Lower lobe of right lung (tissue), 2 donors: ENCODE results near the gene STARD9. TPM values are rescaled to one million over a fixed set of nuclear protein-coding genes. Genes with fewer than 3 reads are reported as not detected.

Source experiments
- ATAC-seq, 2 donors: fragments of 200-7000 bp; cut with Tn5 transposase; one replicate each; pipeline ENCODE4 v1.9.1; 2020 to 2022; ENCODE audit warnings: mild to moderate bottlenecking in 2 of 2, moderate library complexity in 2 of 2
- DNase-seq: peaks from one replicate; pipeline ENCODE4 v3.0.0-alpha.2; 2020
- H3K27ac ChIP-seq: fragments of 200-600 bp; one replicate; pipeline ENCODE4 v1.8.0; 2022
- H3K27me3 ChIP-seq: fragments of 200-600 bp; one replicate; pipeline ENCODE4 v1.8.0; 2022; ENCODE audit warnings: low read depth
- H3K36me3 ChIP-seq: fragments of 200-600 bp; one replicate; pipeline ENCODE4 v1.8.0; 2022; ENCODE audit warnings: mild to moderate bottlenecking
- H3K4me1 ChIP-seq: fragments of 200-600 bp; one replicate; pipeline ENCODE4 v1.8.0; 2022
- H3K4me3 ChIP-seq: fragments of 200-600 bp; one replicate; pipeline ENCODE4 v1.8.0; 2022; ENCODE audit warnings: mild to moderate bottlenecking
- H3K9me3 ChIP-seq: fragments of 200-600 bp; one replicate; pipeline ENCODE4 v1.8.0; 2022
- intact Hi-C: fragments of 100-400 bp; cut with DNase I; formaldehyde crosslinking; loops from one replicate; pipeline ENCODE4 v1.11.0; 2022
- total RNA-seq: library from RNA; stranded (reverse); fragmentation: NEBNext Ultra II Directional; extraction: Animal tissue kit (Norgen Biotek cat#: 25700); gene quantifications from one replicate; pipeline ENCODE4 v1.2.1, GENCODE V29; 2021
- TF ChIP-seq, protein P1 (sequence below): fragments of 200-600 bp; IDR thresholded peaks from one replicate; pipeline ENCODE4 v1.8.0; 2022; ENCODE audit warnings: antibody characterized with exemption, mild to moderate bottlenecking
- donor health status: DM: no; HTN: yes; CAD: no; lungs with severe emphysema.

STARD9 gene
- total RNA-seq, 1 donor from 2014 or later = 21.9 TPM

DNA sequence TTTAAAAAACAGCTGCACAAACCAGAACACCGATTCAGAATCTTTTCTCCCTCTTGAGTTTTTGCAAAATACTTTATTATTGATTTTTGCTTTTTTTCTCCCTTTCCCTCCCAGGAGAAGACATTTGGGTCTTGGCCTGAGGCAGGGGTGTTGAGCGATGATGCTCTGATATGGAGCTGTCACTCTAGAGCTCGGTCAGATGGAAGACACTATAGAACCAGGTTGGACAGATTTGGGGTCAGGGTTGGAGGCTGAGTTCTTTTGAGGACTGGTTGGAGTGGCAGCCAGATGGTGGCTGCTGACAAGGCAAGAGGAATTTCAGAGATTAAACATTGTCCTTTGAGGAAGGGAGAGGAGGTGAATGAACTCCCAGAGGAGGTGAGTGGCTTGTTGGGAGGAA is 144.7 kb downstream of the STARD9 start:
- no peak for ATAC-seq
- TF ChIP-seq, protein P1, sequence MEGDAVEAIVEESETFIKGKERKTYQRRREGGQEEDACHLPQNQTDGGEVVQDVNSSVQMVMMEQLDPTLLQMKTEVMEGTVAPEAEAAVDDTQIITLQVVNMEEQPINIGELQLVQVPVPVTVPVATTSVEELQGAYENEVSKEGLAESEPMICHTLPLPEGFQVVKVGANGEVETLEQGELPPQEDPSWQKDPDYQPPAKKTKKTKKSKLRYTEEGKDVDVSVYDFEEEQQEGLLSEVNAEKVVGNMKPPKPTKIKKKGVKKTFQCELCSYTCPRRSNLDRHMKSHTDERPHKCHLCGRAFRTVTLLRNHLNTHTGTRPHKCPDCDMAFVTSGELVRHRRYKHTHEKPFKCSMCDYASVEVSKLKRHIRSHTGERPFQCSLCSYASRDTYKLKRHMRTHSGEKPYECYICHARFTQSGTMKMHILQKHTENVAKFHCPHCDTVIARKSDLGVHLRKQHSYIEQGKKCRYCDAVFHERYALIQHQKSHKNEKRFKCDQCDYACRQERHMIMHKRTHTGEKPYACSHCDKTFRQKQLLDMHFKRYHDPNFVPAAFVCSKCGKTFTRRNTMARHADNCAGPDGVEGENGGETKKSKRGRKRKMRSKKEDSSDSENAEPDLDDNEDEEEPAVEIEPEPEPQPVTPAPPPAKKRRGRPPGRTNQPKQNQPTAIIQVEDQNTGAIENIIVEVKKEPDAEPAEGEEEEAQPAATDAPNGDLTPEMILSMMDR = no peak
- peaks cover 69% of the 10 kb centered on the region for H3K36me3 ChIP-seq

DNA sequence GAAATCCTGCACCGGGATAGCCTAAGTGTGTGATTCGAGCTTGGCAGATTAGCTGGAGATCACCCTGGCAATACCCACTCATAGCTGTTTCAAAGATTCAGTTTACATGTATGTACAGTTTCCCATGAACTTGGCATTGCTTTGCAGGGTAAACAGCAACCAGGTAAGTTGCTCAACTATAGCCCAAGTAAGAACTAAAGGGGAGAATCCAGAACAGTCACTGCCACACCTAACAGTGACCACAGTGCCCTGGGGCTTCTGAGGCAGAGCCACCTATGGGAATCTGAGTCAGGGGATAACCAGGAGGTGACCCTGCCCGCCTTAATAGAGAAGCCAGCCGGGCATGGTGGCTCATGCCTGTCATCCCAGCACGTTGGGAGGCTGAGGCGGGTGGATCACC is 145.6 kb downstream of the STARD9 start:
- Histone ChIP-seq H3K4me3 (no peak overlapping the region), H3K27me3 (no peaks in the 10 kb centered on the region), H3K36me3 (peaks cover 79% of the 10 kb centered on the region), H3K4me1 (no peaks in the 10 kb centered on the region), H3K9me3 (no peaks in the 10 kb centered on the region), H3K27ac (no peak overlapping the region)
- DNase-seq = no peak
- ATAC-seq = no peak
- TF ChIP-seq, protein P1 = no peak
- intact Hi-C loops = no loop called here

More for the DNA sequence above, 144.7 kb downstream of the STARD9 start:
- DNase-seq = no peak
- Histone ChIP-seq H3K27me3 (no peaks in the 10 kb centered on the region), H3K4me1 (no peaks in the 10 kb centered on the region), H3K27ac (no peak overlapping the region), H3K9me3 (no peaks in the 10 kb centered on the region), H3K4me3 (no peak overlapping the region)
- intact Hi-C loops = no loop called here

DNA sequence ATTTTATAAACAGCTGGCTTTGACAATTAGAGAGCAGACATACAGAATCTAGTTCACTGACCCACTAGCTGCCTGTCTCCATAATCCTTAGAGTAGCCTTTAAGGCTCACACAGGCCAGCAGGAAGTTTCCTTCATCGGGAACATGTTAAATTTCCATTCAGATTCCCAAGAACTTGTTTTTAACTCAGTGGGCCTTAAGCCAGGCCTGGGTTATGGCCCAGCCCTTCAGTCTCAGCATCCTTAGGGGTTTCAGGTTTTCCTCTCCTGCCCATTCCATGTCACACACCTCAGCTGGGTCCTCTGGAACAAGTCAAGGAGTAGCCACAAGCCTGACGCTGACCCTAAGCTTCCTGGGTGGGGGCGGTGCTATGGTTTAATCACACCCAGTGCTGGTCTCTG is 146.5 kb downstream of the STARD9 start:
- ATAC-seq (no peak), DNase-seq (no peak)
- H3K36me3 ChIP-seq = peaks cover 88% of the 10 kb centered on the region
- no peaks in the 10 kb centered on the region for H3K9me3 ChIP-seq
- H3K4me1 ChIP-seq = no peaks in the 10 kb centered on the region
- no peak overlapping the region for H3K4me3 ChIP-seq
- intact Hi-C loops = no loop called here
- TF ChIP-seq, protein P1 = no peak
- H3K27me3 ChIP-seq = no peaks in the 10 kb centered on the region
- H3K27ac ChIP-seq = no peak overlapping the region

DNA sequence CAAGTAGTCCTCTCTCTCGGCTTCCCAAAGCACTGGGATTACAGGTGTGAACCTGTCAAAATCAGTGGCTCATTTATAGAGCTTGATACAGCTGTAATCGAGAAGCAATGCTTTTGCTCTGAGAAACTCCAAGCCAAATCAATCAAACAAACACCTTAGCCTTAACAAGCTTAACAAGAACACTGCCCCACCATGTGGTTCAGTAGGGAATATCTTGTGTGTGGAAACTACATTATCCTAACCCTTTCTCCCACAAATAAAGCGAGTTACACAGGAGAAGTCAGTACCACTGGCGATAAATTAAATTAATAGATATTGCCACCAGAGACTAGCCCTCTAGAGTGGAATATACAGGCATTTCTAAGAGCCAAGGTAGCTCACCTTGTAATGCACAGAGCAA is 147.7 kb downstream of the STARD9 start:
- H3K4me1 ChIP-seq = peaks cover 2% of the 10 kb centered on the region
- peaks cover 94% of the 10 kb centered on the region for H3K36me3 ChIP-seq
- H3K9me3 ChIP-seq = no peaks in the 10 kb centered on the region
- intact Hi-C loops = no loop called here
- TF ChIP-seq, protein P1 = no peak
- H3K4me3 ChIP-seq = no peak overlapping the region
- H3K27me3 ChIP-seq = no peaks in the 10 kb centered on the region
- no peak for DNase-seq
- no peak for ATAC-seq
- H3K27ac ChIP-seq = no peak overlapping the region

DNA sequence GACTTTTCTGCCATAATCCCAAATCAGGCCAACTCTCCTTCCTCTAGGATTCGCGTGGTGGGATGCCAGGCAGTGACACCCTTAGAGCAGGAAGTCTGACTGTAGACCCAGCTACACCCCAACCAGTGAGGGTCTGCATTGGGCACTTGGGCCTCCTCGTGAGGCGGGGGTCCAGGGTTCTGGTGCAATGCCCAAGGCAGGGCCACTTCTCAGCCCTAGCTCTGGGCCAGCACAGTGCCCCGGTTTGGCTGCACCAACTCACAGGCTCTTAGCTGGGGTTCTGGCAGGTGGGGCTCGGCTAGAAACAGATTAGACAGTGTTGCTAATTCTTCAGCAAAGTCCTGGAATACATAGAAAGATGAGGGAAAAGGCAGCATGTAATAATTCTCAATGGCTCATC is 148.9 kb downstream of the STARD9 start:
- ATAC-seq = no peak
- intact Hi-C loops = no loop called here
- Histone ChIP-seq H3K4me1 (peaks cover 4% of the 10 kb centered on the region), H3K27ac (no peak overlapping the region), H3K4me3 (no peak overlapping the region), H3K36me3 (peaks cover 94% of the 10 kb centered on the region), H3K9me3 (no peaks in the 10 kb centered on the region), H3K27me3 (no peaks in the 10 kb centered on the region)
- TF ChIP-seq, protein P1 = no peak
- no peak for DNase-seq
